GM12878 (cell line): ENCODE data around the gene PRDM16. TPM values are rescaled to one million over a fixed set of nuclear protein-coding genes. Genes with fewer than 3 reads are reported as not detected.

Source experiments
- ATAC-seq: fragments of 200-7000 bp; cut with Tn5 transposase; 3 replicates; pipeline ENCODE4 v1.9.1; 2020; ENCODE audit warnings: mild to moderate bottlenecking, moderate library complexity
- BruUV-seq: library from RNA; stranded (reverse); fragments of 400-500 nt; replicated peaks from 2 replicates; lab custom pipeline; 2021; lab: Mats Ljungman, UMichigan
- CTCF ChIA-PET: fragments of 300-600 bp; sonication (Branson Sonifier 250); formaldehyde crosslinking; extraction: SDS; loops from one replicate; lab custom pipeline; 2021; ENCODE audit warnings: inconsistent platforms; lab: Yijun Ruan, JAX
- POLR2A ChIA-PET: fragments of 350-600 bp; formaldehyde crosslinking; extraction: SDS; loops from one replicate; lab custom pipeline; 2021; ENCODE audit warnings: inconsistent platforms; lab: Charles Lee
- RAD21 ChIA-PET: fragments of 300-600 bp; sonication (Branson Sonifier 250); formaldehyde crosslinking; loops from one replicate; lab custom pipeline; 2023; ENCODE audit warnings: antibody characterized with exemption; ENCODE audit not compliant: unreplicated experiment; lab: Charles Lee
- SMC1A ChIA-PET: fragments of 300-600 bp; sonication (Branson Sonifier 250); formaldehyde crosslinking; loops from one replicate; lab custom pipeline; 2023; ENCODE audit not compliant: unreplicated experiment, uncharacterized antibody; lab: Charles Lee
- DNase-seq: peaks from one replicate; pipeline ENCODE4 v3.0.0-alpha.2; 2011; ENCODE audit warnings: low read depth, low spot score
- FAIRE-seq: peaks from 3 replicates; lab custom pipeline; 2011; peaks lifted over from hg19 to GRCh38; lab: Jason Lieb, UNC
- H2AFZ ChIP-seq: 2 replicates; pipeline ENCODE4 v1.6.0; 2011; ENCODE audit warnings: low read depth, low read length, control low read depth; ENCODE audit not compliant: control insufficient read depth
- H3K27ac ChIP-seq: 2 replicates; pipeline ENCODE4 v1.5.1; 2011; ENCODE audit warnings: control low read depth; ENCODE audit not compliant: control insufficient read depth, insufficient read depth
- H3K27me3 ChIP-seq, 2 experiments: replicated peaks in 1 of 2; 2 replicates each; pipeline versions ENCODE4 v1.6.0 to v1.6.1; 2011; ENCODE audit warnings: low read length in 1 of 2; ENCODE audit not compliant: control insufficient read depth in 2 of 2, insufficient read depth in 2 of 2
- H3K36me3 ChIP-seq, 2 experiments: 2 replicates each; pipeline ENCODE4 v1.5.1; 2011; ENCODE audit warnings: low read length in 1 of 2; ENCODE audit not compliant: control insufficient read depth in 2 of 2, insufficient read depth in 2 of 2
- H3K4me1 ChIP-seq: 2 replicates; pipeline ENCODE4 v1.6.1; 2011; ENCODE audit warnings: mild to moderate bottlenecking, low read length, moderate library complexity, mixed read lengths; ENCODE audit not compliant: control insufficient read depth, insufficient read depth
- H3K4me2 ChIP-seq: 2 replicates; pipeline ENCODE4 v1.6.0; 2011; ENCODE audit warnings: control low read depth; ENCODE audit not compliant: control insufficient read depth, insufficient read depth
- H3K4me3 ChIP-seq: fragments of 200-600 bp; sonication (generic); 2 replicates; pipeline ENCODE4 v1.5.1; 2016
- H3K79me2 ChIP-seq: 2 replicates; pipeline ENCODE4 v1.6.0; 2011; ENCODE audit warnings: low read length; ENCODE audit not compliant: control insufficient read depth, insufficient read depth
- H3K9ac ChIP-seq: 2 replicates; pipeline ENCODE4 v1.8.0; 2011; ENCODE audit warnings: low read length, control low read depth, mixed read lengths; ENCODE audit not compliant: control insufficient read depth, insufficient read depth
- H3K9me3 ChIP-seq: replicated peaks from 3 replicates; pipeline ENCODE4 v1.5.1; 2011; ENCODE audit warnings: mild to moderate bottlenecking, low read length; ENCODE audit not compliant: control insufficient read depth, insufficient read depth
- H4K20me1 ChIP-seq: 2 replicates; pipeline ENCODE4 v1.6.0; 2011; ENCODE audit not compliant: control insufficient read depth, insufficient read depth
- ATF7 ChIP-seq: fragments of 450-650 bp; IDR thresholded peaks from 2 replicates; pipeline ENCODE4 v1.6.1; 2016; ENCODE audit warnings: low read depth, mild to moderate bottlenecking
- CREB1 ChIP-seq: IDR thresholded peaks from 2 replicates; pipeline ENCODE4 v1.6.1; 2012; ENCODE audit warnings: low read depth, mild to moderate bottlenecking, inconsistent platforms
- EP300 ChIP-seq, 2 experiments: fragments of 150-350 bp in 1 of 2; IDR thresholded peaks; 2 replicates each; pipeline ENCODE4 v1.6.1; 2011 to 2012; ENCODE audit warnings: low read depth in 2 of 2, low read length in 2 of 2, borderline replicate concordance in 1 of 2, improper control_type of control experiment in 1 of 2, inconsistent platforms in 1 of 2; ENCODE audit not compliant: control insufficient read depth in 1 of 2
- MTA3 ChIP-seq: IDR thresholded peaks from 2 replicates; pipeline ENCODE4 v1.6.1; 2012; ENCODE audit warnings: low read length, inconsistent platforms, borderline replicate concordance
- NFYA ChIP-seq: IDR thresholded peaks from 2 replicates; pipeline ENCODE4 v1.6.1; 2011; ENCODE audit warnings: low read depth, mild to moderate bottlenecking, low read length, improper control_type of control experiment, borderline replicate concordance
- NR2F1 ChIP-seq: fragments of 450-650 bp; conservative IDR thresholded peaks from 2 replicates; pipeline ENCODE4 v1.6.1; 2017; ENCODE audit warnings: mild to moderate bottlenecking
- POLR2AphosphoS2 ChIP-seq: IDR thresholded peaks from 2 replicates; pipeline ENCODE4 v1.6.1; 2011; ENCODE audit warnings: low read depth, mild to moderate bottlenecking, low read length, improper control_type of control experiment, moderate library complexity
- TCF3 ChIP-seq: IDR thresholded peaks from 2 replicates; pipeline ENCODE4 v1.6.1; 2012; ENCODE audit warnings: low read depth, mild to moderate bottlenecking, low read length, borderline replicate concordance; ENCODE audit not compliant: insufficient read depth
- TCF7 ChIP-seq: IDR thresholded peaks from 2 replicates; pipeline ENCODE4 v1.6.1; 2014; ENCODE audit warnings: antibody characterized with exemption, borderline replicate concordance
- ZBED1 ChIP-seq: IDR thresholded peaks from 2 replicates; pipeline ENCODE4 v1.6.1; 2016; ENCODE audit warnings: borderline replicate concordance
- ZNF274 ChIP-seq: IDR thresholded peaks from one replicate; pipeline ENCODE4 v1.8.0; 2011; ENCODE audit not compliant: insufficient read length, insufficient read depth
- ZSCAN29 ChIP-seq: fragments of 450-650 bp; IDR thresholded peaks from 2 replicates; pipeline ENCODE4 v1.6.1; 2017; ENCODE audit warnings: mild to moderate bottlenecking, moderate library complexity
- WGBS: methylation state at CpG from one replicate; pipeline ENCODE4 v1.1.6; 2016; ENCODE audit warnings: low lambda C conversion rate; ENCODE audit not compliant: insufficient replicate concordance, insufficient coverage; ENCODE audit errors: missing lambda C conversion rate; 5-methylcytosine and 5-hydroxymethylcytosine counted together
- in situ Hi-C: fragments of 300-500 bp; cut with MboI; formaldehyde crosslinking; loops from 9 replicates; pipeline ENCODE4 v1.14.3; 2018; ENCODE audit warnings: mixed read lengths
- intact Hi-C: fragments of 100-400 bp; cut with micrococcal nuclease; formaldehyde crosslinking; loops from one replicate; pipeline ENCODE4 v1.14.2; 2022; ENCODE audit not compliant: unreplicated experiment
- polyA plus RNA-seq, 11 experiments: library from polyadenylated mRNA; depleted of rRNA in 4 of 11; unstranded in 6 of 11; stranded (reverse) in 5 of 11; fragments of >200 nt; fragmentation: Nextera tagmentation in 4 of 11; fragmentation: Illumina TruSeq in 1 of 11; extraction: Ambion mirVana in 4 of 11; extraction: Trizol in 1 of 11; gene quantifications; 1 replicate in 1 of 11; 2 replicates in 10 of 11; pipeline versions ENCODE4 v1.2.1 to v1.2.3, GENCODE V29; 2011 to 2016; ENCODE audit warnings: inconsistent platforms in 2 of 11, missing spikeins in 2 of 11, low read depth in 1 of 11
- total RNA-seq, 4 experiments: library from RNA; depleted of rRNA in 3 of 4; stranded (reverse); fragments of >200 nt in 3 of 4; fragmentation: Illumina TruSeq in 1 of 4; extraction: Trizol in 1 of 4; gene quantifications; 2 replicates each; pipeline versions ENCODE4 v1.2.1 to v1.2.3, GENCODE V29; 2013 to 2021
- TF ChIP-seq, protein P1 (sequence below): fragments of 450-650 bp; IDR thresholded peaks from 2 replicates; pipeline ENCODE4 v1.6.1; 2016; ENCODE audit warnings: mild to moderate bottlenecking
- TF ChIP-seq, protein P2 (sequence below): fragments of 150-350 bp; IDR thresholded peaks from 2 replicates; pipeline ENCODE4 v1.6.1; 2014; ENCODE audit warnings: mild to moderate bottlenecking, low read depth, low read length
- TF ChIP-seq, protein P3 (sequence below): IDR thresholded peaks from 2 replicates; pipeline ENCODE4 v1.6.1; 2012; ENCODE audit warnings: low read depth, low read length, improper control_type of control experiment
- TF ChIP-seq, protein P4 (sequence below): fragments of 450-650 bp; IDR thresholded peaks from 2 replicates; pipeline ENCODE4 v1.6.1; 2018; ENCODE audit warnings: borderline replicate concordance, mild to moderate bottlenecking; ENCODE audit not compliant: partially characterized antibody
- TF ChIP-seq, protein P5 (sequence below): fragments of 450-650 bp; IDR thresholded peaks from 2 replicates; pipeline ENCODE4 v1.6.1; 2017; ENCODE audit warnings: borderline replicate concordance

The PRDM16 gene
- total and polyA plus RNA-seq, 10 of the 15 experiments (the other 5 are each of a cell fraction or from before 2014, with no cell fraction given) = 0.03 TPM; not detected in 9

DNA sequence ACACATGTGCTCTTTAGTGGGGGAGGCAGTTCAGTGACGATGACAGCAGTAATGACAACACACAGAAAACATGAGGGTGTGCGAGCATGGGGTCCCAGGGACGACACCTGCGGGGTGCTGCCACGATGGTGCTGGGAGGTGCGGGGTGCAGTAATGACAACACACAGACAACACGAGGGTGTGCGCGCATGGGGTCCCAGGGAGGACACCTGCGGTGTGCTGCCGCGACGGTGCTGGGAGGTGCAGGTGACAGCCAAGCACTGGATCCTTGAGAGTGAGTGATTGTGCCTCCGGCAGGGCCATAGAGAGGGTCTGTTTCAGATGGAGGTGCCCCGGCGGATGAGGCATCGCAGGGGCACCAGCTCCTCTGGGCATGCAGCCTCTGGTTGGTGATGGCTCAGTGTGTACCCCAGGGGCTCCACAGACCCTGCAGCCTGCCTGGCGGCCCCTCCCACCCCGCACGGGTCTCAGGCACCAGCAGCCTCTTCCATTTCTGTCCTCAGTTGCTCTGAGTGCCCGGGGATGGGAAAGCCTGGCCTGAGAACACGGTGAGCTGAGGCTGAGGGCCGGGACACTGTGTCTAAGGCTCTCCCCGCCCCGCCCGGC, 193.8 kb downstream of the PRDM16 start:
- in situ Hi-C loops = no loop called here
- TF ChIP-seq NFYA (no peak), TCF7 (no peak), CREB1 (no peak), POLR2AphosphoS2 (no peak), ATF7 (no peak), TCF3 (no peak), ZBED1 (no peak), MTA3 (no peak), ZNF274 (no peak), ZSCAN29 (no peak), NR2F1 (no peak), EP300 (IDR thresholded peaks at IDR 0.05; ENCODE audit: borderline replicate concordance in 1 of 2, control insufficient read depth in 1 of 2, low read depth in 2 of 2, low read length in 2 of 2) (no peak)
- TF ChIP-seq, protein P1, sequence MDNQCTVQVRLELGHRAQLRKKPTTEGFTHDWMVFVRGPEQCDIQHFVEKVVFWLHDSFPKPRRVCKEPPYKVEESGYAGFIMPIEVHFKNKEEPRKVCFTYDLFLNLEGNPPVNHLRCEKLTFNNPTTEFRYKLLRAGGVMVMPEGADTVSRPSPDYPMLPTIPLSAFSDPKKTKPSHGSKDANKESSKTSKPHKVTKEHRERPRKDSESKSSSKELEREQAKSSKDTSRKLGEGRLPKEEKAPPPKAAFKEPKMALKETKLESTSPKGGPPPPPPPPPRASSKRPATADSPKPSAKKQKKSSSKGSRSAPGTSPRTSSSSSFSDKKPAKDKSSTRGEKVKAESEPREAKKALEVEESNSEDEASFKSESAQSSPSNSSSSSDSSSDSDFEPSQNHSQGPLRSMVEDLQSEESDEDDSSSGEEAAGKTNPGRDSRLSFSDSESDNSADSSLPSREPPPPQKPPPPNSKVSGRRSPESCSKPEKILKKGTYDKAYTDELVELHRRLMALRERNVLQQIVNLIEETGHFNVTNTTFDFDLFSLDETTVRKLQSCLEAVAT = no peak
- TF ChIP-seq, protein P2, sequence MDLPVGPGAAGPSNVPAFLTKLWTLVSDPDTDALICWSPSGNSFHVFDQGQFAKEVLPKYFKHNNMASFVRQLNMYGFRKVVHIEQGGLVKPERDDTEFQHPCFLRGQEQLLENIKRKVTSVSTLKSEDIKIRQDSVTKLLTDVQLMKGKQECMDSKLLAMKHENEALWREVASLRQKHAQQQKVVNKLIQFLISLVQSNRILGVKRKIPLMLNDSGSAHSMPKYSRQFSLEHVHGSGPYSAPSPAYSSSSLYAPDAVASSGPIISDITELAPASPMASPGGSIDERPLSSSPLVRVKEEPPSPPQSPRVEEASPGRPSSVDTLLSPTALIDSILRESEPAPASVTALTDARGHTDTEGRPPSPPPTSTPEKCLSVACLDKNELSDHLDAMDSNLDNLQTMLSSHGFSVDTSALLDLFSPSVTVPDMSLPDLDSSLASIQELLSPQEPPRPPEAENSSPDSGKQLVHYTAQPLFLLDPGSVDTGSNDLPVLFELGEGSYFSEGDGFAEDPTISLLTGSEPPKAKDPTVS = no peak
- TF ChIP-seq, protein P3, sequence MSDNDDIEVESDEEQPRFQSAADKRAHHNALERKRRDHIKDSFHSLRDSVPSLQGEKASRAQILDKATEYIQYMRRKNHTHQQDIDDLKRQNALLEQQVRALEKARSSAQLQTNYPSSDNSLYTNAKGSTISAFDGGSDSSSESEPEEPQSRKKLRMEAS = no peak
- TF ChIP-seq, protein P4, sequence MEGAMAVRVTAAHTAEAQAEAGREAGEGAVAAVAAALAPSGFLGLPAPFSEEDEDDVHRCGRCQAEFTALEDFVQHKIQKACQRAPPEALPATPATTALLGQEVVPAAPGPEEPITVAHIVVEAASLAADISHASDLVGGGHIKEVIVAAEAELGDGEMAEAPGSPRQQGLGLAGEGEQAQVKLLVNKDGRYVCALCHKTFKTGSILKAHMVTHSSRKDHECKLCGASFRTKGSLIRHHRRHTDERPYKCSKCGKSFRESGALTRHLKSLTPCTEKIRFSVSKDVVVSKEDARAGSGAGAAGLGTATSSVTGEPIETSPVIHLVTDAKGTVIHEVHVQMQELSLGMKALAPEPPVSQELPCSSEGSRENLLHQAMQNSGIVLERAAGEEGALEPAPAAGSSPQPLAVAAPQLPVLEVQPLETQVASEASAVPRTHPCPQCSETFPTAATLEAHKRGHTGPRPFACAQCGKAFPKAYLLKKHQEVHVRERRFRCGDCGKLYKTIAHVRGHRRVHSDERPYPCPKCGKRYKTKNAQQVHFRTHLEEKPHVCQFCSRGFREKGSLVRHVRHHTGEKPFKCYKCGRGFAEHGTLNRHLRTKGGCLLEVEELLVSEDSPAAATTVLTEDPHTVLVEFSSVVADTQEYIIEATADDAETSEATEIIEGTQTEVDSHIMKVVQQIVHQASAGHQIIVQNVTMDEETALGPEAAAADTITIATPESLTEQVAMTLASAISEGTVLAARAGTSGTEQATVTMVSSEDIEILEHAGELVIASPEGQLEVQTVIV = no peak
- TF ChIP-seq, protein P5, sequence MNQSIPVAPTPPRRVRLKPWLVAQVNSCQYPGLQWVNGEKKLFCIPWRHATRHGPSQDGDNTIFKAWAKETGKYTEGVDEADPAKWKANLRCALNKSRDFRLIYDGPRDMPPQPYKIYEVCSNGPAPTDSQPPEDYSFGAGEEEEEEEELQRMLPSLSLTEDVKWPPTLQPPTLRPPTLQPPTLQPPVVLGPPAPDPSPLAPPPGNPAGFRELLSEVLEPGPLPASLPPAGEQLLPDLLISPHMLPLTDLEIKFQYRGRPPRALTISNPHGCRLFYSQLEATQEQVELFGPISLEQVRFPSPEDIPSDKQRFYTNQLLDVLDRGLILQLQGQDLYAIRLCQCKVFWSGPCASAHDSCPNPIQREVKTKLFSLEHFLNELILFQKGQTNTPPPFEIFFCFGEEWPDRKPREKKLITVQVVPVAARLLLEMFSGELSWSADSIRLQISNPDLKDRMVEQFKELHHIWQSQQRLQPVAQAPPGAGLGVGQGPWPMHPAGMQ = no peak

More for the DNA sequence above, 193.8 kb downstream of the PRDM16 start:
- Histone ChIP-seq H3K79me2 (no peaks in the 10 kb centered on the region), H3K9me3 (no peaks in the 10 kb centered on the region; the same call in 2 of the 3 replicates), H2AFZ (no peak overlapping the region), H3K9ac (no peak overlapping the region), H3K4me3 (no peak overlapping the region), H4K20me1 (no peaks in the 10 kb centered on the region), H3K4me1 (no peaks in the 10 kb centered on the region), H3K4me2 (no peak overlapping the region), H3K27ac (no peak overlapping the region), H3K27me3 (no peaks in the 10 kb centered on the region), H3K36me3 (no peaks in the 10 kb centered on the region)
- intact Hi-C loops = no loop called here
- ChIA-PET RAD21 (no interaction called here), POLR2A (no interaction called here), SMC1A (no interaction called here), CTCF (no interaction called here)
- 44% methylated on average over 26 of the region's 26 CpGs for WGBS
- BruUV-seq = no TSS peak
- FAIRE-seq (no peak), ATAC-seq (no peak), DNase-seq (no peak)
